Adrenal gland (tissue), 5 donors: ENCODE measurements around the gene YAP1.

Experiments
- CTCF ChIP-seq, 6 experiments: fragments of 450-650 bp in 4 of 6; fragments of 200-600 bp in 2 of 6; sonication (generic) in 1 of 6; IDR thresholded peaks; 1 replicate in 5 of 6; 2 replicates in 1 of 6; pipeline versions ENCODE4 v1.5.1 to v1.8.0; 2016 to 2021; ENCODE audit warnings: antibody characterized with exemption in 6 of 6, mild to moderate bottlenecking in 2 of 6, moderate library complexity in 1 of 6
- POLR2A ChIP-seq, 2 donors: fragments of 450-650 bp; IDR thresholded peaks; one replicate each; pipeline ENCODE4 v1.6.1; 2017; ENCODE audit warnings: antibody characterized with exemption in 2 of 2, mild to moderate bottlenecking in 2 of 2, moderate library complexity in 1 of 2
- donor health status: DM: no; HTN: no; CAD: no.

GRCh38 chr11:102111787-102112508, 1.7 kb downstream of the YAP1 start:
- TF ChIP-seq CTCF (IDR thresholded peaks at IDR 0.05) (no peak), POLR2A (IDR thresholded peaks at IDR 0.05) (peak in 1 of 2 donors; percentile 78)
